Prostate gland (tissue), 2 donors: ENCODE measurements around the gene MGAT4A. TPM values are rescaled to one million over a fixed set of nuclear protein-coding genes. Genes with fewer than 3 reads are reported as not detected.

Source experiments
- DNase-seq: peaks from one replicate; pipeline ENCODE4 v3.0.0-alpha.2; 2019; ENCODE audit warnings: low spot score
- H3K27ac ChIP-seq, 2 donors: fragments of 200-600 bp; sonication (generic); 2 replicates each; pipeline ENCODE4 v1.5.1; 2017 to 2019
- H3K27me3 ChIP-seq: fragments of 200-600 bp; sonication (generic); replicated peaks from 2 replicates; pipeline ENCODE4 v1.5.1; 2019; ENCODE audit not compliant: insufficient read depth
- H3K36me3 ChIP-seq, 2 donors: fragments of 200-600 bp; sonication (generic); 1 replicate in 1 of 2; 2 replicates in 1 of 2; pipeline versions ENCODE4 v1.5.1 to v1.8.1; 2017 to 2019
- H3K4me1 ChIP-seq: fragments of 200-600 bp; sonication (generic); replicated peaks from 2 replicates; pipeline ENCODE4 v1.5.1; 2019
- H3K4me3 ChIP-seq, 2 donors: fragments of 200-600 bp; sonication (generic); 2 replicates each; pipeline ENCODE4 v1.5.1; 2017 to 2019
- H3K9me3 ChIP-seq: fragments of 200-600 bp; sonication (generic); 2 replicates; pipeline ENCODE4 v1.5.1; 2017
- CTCF ChIP-seq, 4 experiments: fragments of 200-600 bp in 2 of 4; fragments of 450-650 bp in 2 of 4; sonication (generic) in 2 of 4; IDR thresholded peaks; 1 replicate in 3 of 4; 2 replicates in 1 of 4; pipeline ENCODE4 v1.5.1; 2016 to 2019; ENCODE audit warnings: antibody characterized with exemption in 4 of 4, mild to moderate bottlenecking in 2 of 4, moderate library complexity in 2 of 4
- POLR2A ChIP-seq: fragments of 450-650 bp; IDR thresholded peaks from one replicate; pipeline ENCODE4 v1.6.1; 2016; ENCODE audit warnings: antibody characterized with exemption, mild to moderate bottlenecking
- POLR2AphosphoS5 ChIP-seq: sonication (generic); formaldehyde crosslinking; IDR thresholded peaks from one replicate; pipeline ENCODE4 v1.6.1; 2017; ENCODE audit warnings: antibody characterized with exemption
- WGBS: methylation state at CpG from one replicate; pipeline ENCODE4 v1.1.5; 2018; 5-methylcytosine and 5-hydroxymethylcytosine counted together
- intact Hi-C: fragments of 100-400 bp; cut with DNase I; formaldehyde crosslinking; loops from one replicate; pipeline ENCODE4 v1.14.2; 2022
- total RNA-seq, 2 donors: library from RNA; depleted of rRNA; stranded (reverse); fragments of >200 nt; gene quantifications; one replicate each; pipeline ENCODE4 v1.1.0, GENCODE V29; 2016

The MGAT4A gene
- total RNA-seq, 2 donors from 2014 or later = 14.0 to 20.4 TPM

- intact Hi-C loops = no loop called here
- Histone ChIP-seq H3K4me1 (no peaks in the 10 kb centered on the region), H3K27me3 (no peaks in the 10 kb centered on the region), H3K9me3 (no peaks in the 10 kb centered on the region), H3K27ac (no peak overlapping the region), H3K36me3 (peaks cover 0 to 4% of the 10 kb centered on the region in 2 donors), H3K4me3 (no peak overlapping the region)
- DNase-seq = no peak
- no peak for TF ChIP-seq CTCF (IDR thresholded peaks at IDR 0.05)
- TF ChIP-seq POLR2A = no peak
- no peak for TF ChIP-seq POLR2AphosphoS5
- 81% methylated on average over 10 of the region's 10 CpGs for WGBS
These were observed 93.4 kb downstream of the MGAT4A start for GRCh38 chr2:98637401-98638147.

GRCh38 chr2:98634406-98635092 is 96.4 kb downstream of the MGAT4A start:
- no peaks in the 10 kb centered on the region for H3K27me3 ChIP-seq
- WGBS = 67% methylated on average over 9 of the region's 9 CpGs
- intact Hi-C loops = no loop called here
- H3K27ac ChIP-seq = no peak overlapping the region
- no peak for DNase-seq
- H3K9me3 ChIP-seq = no peaks in the 10 kb centered on the region
- TF ChIP-seq POLR2AphosphoS5 = no peak
- TF ChIP-seq POLR2A = no peak
- TF ChIP-seq CTCF (IDR thresholded peaks at IDR 0.05) = no peak
- no peaks in the 10 kb centered on the region for H3K4me1 ChIP-seq
- peaks cover 0 to 4% of the 10 kb centered on the region in 2 donors for H3K36me3 ChIP-seq
- H3K4me3 ChIP-seq = no peak overlapping the region

GRCh38 chr2:98632351-98632750 is 98.6 kb downstream of the MGAT4A start:
- intact Hi-C loops = no loop called here
- Histone ChIP-seq H3K36me3 (peaks cover 0 to 4% of the 10 kb centered on the region in 2 donors), H3K4me1 (no peaks in the 10 kb centered on the region), H3K4me3 (no peak overlapping the region), H3K9me3 (no peaks in the 10 kb centered on the region), H3K27me3 (no peaks in the 10 kb centered on the region), H3K27ac (no peak overlapping the region)
- TF ChIP-seq CTCF (IDR thresholded peaks at IDR 0.05) = no peak
- TF ChIP-seq POLR2AphosphoS5 = no peak
- no peak for TF ChIP-seq POLR2A
- no peak for DNase-seq
- 84% methylated on average over 3 of the region's 3 CpGs for WGBS

- Histone ChIP-seq H3K27ac (no peak overlapping the region), H3K4me3 (no peak overlapping the region), H3K4me1 (no peaks in the 10 kb centered on the region), H3K27me3 (no peaks in the 10 kb centered on the region), H3K9me3 (no peaks in the 10 kb centered on the region), H3K36me3 (no peaks in the 10 kb centered on the region)
- DNase-seq = no peak
- intact Hi-C loops = no loop called here
- WGBS = 77% methylated on average over 5 of the region's 5 CpGs
- no peak for TF ChIP-seq CTCF (IDR thresholded peaks at IDR 0.05)
- no peak for TF ChIP-seq POLR2A
- TF ChIP-seq POLR2AphosphoS5 = no peak
These were observed 107.3 kb downstream of the MGAT4A start for GRCh38 chr2:98623657-98624056.

GRCh38 chr2:98617149-98617548 is 113.8 kb downstream of the MGAT4A start:
- intact Hi-C loops = no loop called here
- H3K9me3 ChIP-seq = no peaks in the 10 kb centered on the region
- peaks cover 2 to 9% of the 10 kb centered on the region in 2 donors for H3K36me3 ChIP-seq
- no peak for TF ChIP-seq POLR2AphosphoS5
- TF ChIP-seq POLR2A = no peak
- no peak for TF ChIP-seq CTCF (IDR thresholded peaks at IDR 0.05)
- no peaks in the 10 kb centered on the region for H3K4me1 ChIP-seq
- no peaks in the 10 kb centered on the region for H3K27me3 ChIP-seq
- no peak overlapping the region for H3K27ac ChIP-seq
- H3K4me3 ChIP-seq = no peak overlapping the region
- DNase-seq = no peak
- 49% methylated on average over 5 of the region's 5 CpGs for WGBS
